ENCODE data around the gene VLDLR.
A peak's percentile ranks its signal among the peaks of the same experiment; 100 is the strongest.

Gene VLDLR

DNA sequence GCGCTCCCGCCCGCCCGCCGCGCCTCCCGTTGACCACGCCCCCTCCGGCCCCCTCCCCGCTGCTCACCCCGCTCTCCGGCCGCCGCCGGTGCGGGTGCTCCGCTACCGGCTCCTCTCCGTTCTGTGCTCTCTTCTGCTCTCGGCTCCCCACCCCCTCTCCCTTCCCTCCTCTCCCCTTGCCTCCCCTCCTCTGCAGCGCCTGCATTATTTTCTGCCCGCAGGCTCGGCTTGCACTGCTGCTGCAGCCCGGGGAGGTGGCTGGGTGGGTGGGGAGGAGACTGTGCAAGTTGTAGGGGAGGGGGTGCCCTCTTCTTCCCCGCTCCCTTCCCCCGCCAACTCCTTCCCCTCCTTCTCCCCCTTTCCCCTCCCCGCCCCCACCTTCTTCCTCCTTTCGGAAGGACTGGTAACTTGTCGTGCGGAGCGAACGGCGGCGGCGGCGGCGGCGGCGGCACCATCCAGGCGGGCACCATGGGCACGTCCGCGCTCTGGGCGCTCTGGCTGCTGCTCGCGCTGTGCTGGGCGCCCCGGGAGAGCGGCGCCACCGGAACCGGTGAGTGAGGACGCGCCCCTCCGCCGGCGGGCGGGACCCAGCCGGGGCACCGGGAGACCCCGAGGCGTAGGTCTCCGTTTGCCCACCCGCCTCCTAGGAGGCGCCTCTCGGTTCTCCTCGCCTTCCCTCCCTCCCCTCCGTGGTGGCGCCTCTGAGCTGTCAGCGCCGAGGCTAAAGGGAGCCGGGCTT lies at the start of gene VLDLR:
VLDLR (plus strand) TSS at position 66 of the 739 bp plus-strand sequence; CDS start at position 469, 403 bp downstream.
- DNase-seq = no peak

DNA sequence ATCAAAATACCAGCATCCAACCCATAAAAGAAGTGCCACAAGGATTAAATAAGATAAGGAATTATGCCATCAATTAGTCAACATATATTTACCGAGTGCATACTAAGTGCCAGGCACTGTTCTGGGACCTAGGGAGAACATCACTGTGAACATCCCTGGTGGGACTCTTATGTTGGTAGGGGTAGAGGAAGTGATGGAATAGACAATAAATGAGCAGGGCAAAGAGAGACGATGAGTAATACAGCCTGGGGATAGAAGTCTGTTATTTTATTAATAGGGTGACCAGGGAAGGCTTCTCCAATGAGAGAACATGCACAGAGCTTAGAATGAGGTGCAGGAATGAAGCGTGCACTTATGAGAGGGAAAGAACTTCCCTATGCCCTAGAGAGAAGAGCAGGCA lies 47.4 kb upstream of the VLDLR start:
- DNase-seq = no peak

DNA sequence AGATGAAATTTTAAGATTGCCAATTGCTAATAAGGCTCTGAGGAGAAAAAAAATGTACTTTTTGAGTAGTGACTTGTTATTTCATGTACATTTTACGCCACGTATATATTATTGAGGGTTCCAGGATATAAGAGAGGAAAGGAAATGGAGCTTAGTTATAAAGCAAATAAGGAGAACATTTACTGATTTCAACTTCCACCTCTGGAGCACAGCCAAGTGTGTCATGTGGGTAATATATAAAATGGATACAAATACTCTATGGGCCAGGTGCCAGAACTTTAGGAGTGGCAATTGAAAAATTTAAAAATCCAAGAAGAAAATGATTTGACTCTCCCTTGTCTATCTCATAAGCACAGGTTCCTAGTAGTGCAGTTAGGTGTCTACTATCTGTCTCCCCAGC lies 45.0 kb upstream of the VLDLR start:
- no peak for DNase-seq

DNA sequence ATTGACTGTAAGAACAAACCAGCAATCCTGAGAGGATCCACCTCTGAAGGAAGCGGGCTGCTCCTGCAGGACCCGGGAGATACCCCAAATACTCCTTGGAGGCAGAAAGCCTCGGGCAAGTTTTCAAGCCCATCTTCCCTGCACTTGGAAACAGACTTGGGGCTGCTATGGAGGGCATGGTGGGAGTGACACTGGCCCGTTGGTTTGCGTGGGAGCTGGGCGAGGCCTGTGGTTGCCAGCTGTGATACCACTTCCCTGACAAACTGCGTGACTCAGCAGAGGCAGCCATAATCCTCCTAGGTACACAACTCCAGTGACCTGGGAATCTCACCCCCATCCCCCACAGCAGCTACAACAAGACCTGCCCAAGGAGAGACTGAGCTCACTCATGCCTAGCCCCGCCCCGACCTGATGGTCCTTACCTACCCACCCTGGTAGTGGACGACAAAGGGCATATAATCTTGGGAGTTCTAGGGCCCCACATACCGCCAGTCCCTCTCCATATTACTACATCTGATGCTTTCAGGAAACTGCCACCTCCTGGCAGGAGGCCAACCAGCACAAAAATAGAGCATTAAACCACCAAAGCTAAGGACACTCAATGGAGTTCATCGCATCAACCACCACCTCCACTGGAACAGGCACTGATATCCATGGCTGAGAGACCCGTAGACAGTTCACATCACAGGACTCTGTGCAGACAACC lies 38.1 kb upstream of the VLDLR start:
- no peak for DNase-seq

DNA sequence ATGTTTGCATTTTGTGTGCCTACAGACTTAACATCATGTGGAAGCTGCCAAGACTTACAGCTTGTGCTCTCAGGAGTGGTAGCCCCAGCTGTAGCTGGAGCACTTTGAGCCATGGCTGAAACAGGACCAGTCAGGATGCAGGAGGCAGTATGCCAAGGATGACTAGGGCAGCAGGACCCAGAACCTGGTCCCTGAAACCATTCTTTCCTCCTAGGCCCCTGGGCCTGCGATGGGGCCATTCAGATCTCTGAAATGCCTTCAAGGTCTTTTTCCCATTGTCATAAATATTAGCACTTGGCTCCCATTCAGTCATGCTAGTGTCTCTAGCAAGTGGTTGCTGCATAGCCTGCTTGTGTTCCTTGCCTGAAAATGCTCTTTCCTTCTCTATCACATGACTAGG lies 29.6 kb upstream of the VLDLR start:
- DNase-seq = no peak

DNA sequence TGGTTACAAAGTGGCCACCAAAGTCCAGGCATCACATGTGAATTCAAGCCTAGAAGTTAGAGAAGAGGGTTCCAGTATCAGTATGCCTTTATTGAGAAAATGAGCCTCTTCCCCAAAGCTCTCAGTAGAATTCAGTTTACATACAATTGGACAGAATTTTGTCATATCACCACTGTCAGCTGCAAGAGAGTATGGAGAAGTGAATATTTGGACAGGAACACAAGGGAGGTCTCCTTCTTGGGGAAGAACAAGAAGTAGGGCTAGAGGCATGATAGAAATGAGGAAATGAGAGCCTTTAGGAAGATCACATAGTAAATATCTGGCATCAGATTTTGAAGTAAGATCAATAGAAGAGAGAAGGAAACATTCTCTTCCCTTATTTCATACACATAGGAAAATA lies 27.8 kb upstream of the VLDLR start:
- no peak for DNase-seq

DNA sequence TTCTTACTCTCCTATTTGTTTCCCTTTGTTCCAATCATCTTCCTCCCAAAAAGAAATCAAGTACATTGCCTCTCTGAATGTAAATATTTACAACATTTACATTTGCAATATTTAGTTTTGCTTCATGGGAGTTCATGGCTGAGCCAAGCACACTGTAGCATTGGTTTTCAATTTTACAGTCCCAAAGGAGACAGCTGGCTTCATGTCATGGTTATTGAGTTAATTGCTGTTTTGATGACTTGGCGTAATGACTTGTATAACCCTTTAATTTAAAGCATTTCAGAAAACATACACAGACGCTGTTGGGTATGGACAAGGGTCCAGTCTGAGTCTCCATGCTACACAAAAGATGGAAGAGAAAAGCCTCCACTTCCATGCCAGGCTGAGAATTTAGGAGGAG lies 25.6 kb upstream of the VLDLR start:
- DNase-seq = no peak

DNA sequence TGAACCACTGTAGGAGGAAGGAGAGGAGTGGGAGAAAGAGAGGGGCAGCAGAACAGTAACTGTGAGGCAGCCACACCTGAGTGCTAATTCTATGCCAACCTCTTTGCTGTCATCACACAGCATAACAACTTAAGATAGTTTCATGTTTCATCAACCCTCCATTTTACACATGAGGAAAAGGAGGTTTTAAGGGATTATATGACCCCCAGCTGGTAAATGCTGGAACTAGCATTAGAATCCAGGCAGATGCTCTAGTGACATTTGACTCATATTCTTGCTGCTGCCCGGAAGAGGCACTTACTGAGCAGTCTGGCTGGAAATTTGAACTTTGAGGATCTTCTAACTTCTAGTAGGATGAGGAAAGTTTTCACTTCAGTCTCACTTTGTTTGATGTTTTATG lies 24.1 kb upstream of the VLDLR start:
- no peak for DNase-seq

DNA sequence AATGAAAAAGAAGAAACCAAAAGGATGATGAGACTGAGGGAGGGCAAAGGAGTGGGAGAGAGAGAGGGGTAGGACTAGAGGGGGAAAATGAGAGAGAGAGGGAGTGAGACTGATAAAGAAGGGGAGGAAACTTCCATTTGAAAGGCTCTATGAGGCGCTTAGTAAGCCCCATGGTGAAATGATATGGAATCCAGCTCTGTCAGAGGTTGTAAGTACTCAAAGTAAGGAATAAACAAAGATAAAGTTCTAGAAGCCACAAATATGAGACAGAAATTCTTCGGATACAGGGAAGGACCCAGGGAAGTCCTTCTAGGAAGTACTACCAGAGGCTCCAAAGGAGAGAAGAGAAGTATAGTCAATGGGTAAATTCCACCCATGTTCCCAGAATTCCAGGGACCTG lies 21.7 kb upstream of the VLDLR start:
- no peak for DNase-seq

DNA sequence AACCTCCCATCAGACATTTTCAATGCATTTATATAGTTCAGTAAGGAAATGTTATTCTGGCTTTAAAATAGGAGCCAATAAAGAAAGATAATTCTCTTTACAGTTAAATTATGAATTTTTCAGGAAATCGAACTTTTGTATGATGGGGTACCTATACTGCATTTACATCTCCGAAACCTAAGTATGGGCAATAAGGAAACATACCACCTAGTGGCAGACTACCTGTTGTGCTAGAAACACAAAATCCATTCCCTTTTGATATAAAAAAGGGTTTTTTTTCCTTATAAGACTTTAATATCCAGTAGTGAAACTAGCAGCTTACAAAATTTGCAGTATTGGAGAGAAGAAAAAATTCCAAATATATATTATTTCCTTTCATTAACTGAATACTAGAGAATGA lies 21.3 kb upstream of the VLDLR start:
- no peak for DNase-seq

DNA sequence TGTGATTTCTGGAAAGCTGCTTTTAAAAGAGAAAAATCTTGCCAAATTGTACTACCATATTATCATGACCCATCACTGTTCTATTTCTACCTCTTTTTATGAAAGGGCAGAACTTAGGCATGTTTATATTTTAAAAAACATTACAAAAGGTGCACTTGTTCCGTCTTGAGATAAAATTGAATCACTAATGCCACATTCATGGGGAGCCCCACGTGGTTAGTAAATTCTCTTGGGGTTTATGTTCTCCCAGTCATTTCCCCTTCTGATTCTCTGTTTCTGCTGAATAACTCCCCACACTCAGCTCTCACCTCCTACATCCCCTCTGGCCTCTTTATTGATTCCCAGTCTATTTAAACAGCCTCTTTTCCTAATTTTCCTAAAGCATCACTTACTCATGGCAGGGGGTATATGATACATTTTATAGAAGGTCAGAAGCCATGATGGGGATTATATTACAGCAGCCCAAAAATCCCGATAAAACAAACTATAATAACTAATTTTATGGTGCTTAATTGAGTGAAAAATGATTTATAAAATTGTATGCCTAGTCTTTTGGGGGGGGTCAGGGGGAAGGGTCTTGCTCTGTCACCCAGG lies 19.7 kb upstream of the VLDLR start:
- no peak for DNase-seq

DNA sequence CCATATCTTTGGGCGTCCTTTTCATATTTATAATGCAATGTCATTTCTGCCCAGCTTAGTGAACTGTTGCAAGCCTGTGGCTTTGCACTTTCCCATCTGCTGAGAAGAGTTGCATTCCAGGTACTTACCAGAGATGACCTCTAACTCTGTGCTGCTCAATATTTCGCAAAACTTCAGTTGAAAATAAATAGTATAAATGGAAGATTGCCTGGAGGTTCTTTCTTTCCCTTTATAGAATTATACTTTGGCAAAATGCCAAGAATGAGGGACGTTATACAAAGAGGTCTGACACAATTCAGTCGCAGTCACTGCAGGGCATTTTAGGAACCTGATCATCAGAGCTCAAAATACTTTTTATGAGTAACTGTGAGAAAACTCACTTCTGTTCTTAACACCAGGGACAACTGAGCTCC lies 18.9 kb upstream of the VLDLR start:
- no peak for DNase-seq

DNA sequence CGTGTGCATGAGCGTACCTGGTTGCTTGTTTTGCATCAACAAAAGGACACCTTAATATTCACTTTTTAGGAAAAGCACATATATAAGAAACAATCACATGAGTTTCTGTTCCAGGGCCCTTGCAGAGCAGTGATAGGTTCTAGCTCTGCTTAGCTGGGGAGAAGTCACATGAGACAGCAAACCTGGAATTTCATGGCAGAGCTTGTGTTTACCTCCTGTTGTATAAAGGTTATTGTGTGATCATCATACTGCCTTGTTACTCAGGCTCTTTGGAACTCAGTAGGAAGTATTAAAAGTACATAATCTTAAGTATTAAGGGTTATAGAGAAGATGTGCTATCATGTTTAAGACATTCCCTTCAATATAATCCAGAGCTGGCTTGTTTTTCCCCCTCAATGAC lies 18.0 kb upstream of the VLDLR start:
- no peak for DNase-seq

DNA sequence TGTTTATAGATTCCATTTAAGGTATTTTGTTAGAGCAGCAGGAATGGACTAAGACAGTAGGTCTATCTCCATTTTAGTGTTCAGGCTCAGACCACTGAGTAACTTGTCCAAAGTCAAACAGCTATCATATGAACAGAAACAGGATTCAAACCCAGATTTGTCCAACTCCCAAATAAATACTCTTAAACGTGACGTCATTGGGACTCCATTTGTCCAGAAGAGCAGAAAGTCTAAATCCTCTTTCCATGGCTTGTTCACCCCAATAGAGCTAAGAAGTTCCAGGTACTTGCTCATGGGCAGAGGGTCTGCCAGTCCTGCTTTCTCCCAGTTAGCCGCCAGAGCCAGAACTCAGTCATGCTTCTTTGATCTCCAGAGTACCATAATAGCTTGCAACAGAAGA lies 16.3 kb upstream of the VLDLR start:
- no peak for DNase-seq

DNA sequence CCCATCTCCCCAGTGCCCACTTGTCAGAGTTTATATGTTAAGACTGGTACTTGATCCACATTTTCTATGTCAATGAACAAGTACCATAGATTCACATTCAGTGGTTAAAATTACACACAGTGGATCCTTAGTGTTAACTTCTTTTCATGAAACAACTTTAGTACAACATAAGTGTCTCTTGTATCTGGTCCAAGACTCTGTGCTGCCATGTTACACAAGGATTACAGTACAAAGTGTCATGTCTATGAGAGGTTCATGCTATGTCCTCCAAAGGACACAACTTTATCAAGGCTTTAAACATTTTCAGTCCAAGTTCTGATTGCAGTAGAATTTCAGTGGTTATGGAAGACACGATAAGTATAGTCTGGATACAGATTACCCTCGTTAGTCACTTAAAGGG lies 13.3 kb upstream of the VLDLR start:
- DNase-seq = no peak

DNA sequence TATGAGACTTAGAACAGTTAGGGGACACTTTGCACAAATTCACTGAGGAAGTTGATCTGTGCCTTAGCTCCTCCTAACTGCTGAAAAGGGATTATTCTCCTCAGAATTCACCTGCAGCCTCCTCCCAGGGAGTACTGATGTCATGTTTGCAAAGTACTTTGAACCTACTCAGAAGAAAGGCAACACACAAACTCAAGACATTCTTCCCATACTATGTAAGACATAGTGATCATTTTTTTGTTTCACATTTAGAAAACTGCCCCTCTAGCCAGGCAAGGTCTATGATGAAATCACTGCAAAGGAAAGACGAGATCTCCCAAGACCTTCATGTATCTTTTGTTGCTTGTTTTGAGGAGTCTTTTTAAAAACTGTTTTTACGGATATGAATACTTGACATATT lies 10.6 kb upstream of the VLDLR start:
- DNase-seq = no peak

DNA sequence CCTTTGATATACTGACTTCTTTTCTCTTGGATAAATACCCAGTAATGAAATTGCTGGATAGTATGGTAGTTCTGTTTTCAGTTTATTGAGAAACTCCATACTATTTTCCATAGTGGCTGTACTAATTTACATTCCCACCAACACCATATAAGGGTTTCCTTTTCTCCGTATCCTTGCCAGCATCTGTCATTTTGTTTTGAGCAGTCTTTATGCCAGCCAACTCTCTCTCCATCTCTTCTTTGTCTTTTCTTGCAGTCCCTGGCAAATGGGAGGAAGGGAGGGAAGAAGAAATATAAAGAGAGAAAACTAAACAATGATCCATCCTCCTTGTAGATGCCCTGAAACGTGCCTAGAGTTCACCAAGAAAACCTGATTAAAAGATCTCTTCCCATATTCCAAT lies 9.6 kb upstream of the VLDLR start:
- DNase-seq = no peak

DNA sequence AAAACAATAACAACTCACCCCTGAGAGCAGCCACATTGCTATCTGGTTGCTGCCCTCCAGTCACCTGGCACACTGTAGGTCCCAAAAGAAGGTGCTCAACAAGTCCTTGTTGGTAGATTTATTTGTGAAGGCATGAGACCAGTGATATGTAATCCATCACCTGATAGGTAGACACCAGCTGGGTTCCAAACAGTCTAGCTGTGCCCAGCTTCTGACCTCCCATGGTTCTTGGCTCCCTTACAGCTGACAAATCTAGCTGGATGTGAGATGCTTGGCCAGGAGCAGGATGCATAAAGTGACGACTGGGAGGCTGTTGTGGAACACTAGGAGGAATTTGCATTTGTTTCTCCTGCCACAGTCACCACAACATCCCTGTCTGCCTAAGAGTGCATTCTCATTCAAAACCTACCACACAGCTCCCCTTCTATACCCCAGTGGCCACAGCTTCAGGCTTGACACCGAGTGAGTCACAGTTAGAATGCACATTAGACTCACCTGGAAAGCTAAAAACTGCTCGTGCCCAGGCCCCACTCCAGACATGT lies 7.8 kb upstream of the VLDLR start:
- no peak for DNase-seq

DNA sequence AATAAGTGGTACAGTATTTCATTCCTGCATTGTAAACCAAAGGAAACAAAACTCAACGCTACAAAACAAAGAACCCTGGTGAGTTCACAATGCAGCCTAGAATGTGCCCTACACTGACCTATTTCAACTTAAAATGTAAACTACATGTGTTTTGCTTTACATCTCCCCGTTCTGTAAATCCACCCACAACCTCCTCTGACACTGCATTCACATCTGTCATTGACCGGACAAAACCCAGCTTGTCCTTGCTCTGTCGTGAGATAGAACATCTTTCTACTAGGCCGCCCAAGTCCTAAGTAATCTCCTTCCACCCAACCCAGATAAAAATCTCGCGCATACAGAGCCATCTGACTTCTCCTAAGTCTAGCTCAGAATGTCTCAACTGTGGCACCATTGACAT lies 6.1 kb upstream of the VLDLR start:
- DNase-seq = no peak

DNA sequence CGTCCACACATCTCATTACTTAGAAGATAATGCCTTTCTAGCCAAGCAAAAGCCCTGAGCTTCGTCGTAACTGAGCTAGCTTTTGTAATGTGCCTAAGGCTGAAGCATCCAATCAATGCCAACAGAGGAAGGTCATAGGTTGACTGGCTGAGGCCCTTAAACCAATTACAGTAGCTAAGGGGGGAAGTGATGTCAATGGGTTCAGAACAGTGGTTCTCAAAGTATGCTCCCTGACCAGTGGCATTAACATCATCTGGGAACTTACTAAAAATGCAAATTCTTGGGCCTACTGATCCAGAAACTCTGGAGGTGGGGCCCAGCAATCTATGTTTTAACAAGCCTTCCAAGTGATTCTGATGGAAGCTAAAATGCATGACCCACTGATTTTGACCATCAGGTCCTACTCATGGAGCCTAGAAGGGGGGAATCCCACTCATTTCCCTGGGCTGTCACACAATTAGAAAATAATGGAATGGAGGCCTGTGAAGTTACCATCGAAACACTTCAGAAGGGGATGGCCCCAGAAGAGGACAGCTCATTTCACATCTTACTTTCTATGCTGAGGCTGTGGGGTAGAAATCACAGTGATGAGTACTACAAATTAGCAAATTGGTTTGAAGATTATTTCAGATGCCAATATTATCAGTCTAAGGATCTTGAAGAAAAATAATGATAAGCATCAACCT lies 4.8 kb upstream of the VLDLR start:
- no peak for DNase-seq

DNA sequence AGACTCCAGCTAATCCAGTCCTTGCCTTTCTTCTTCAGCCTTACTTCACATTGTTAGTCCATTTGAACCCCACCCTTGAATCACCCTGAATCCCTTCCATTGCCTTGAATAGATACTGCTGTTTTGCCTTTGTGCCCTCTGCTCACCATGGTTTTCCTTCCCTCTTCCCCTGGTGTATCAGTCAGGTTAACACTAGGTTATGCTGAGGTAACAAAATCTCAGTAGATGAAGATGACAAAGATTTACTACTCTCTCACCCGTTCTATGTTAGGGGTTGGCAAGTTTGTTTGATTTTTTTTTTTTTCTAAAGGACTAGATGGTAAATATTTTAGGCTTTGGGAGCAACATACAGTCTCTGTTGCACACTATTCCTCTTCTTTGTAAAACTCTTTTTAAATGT lies 3.3 kb upstream of the VLDLR start:
- no peak for DNase-seq

DNA sequence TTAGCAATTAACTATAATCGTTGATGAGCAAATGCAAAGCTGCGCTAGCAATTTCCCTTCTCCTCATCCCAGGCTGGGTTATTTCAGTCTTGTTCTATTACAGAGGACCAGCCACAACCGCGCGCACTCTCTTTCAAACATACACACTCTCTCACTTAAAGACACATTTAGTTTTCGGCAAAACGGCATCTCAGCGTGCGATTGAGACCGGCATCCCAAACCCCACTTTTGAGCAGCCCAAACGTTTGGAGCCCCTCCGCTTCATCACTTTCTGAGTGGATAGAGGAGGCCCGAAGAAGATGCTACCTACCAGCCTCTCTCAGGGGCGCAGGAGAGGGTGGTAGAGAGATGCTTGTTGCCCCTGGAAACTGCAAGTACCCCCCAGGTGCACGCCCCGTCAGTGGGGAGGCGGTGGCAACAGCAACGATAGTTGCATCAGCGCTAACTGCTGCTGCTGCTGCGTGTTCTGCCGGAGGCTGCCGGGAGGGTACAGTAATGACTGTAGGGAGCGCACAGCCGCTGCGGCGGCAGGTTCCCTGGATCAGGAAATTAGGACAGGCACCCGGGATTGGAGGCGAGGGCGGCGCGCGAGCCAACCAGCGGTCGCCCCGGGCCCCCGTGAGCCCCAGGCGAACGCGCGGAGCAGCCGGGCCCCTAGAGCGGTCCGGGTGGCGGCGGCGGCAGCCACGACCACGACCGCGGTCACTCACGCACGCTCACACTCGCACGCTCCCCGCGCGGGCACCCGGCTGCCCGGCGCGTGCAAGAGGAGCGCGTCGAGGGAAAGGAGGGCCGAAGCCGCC lies 467 bp upstream of the VLDLR start:
- DNase-seq = peak; percentile 20
